ENCODE results near the gene USP10.
"Not testable (repeated sequence)": the region's sequence is repeated elsewhere in the genome, so short reads cannot be mapped to it uniquely, and the experiment has no call there.

GRCh38 chr16:84693869-84694268, 5.9 kb upstream of the USP10 start:
- not testable (repeated sequence) for TF ChIP-seq POLR2A, CTCF (IDR thresholded peaks at IDR 0.05)
